ENCODE measurements around the gene TPD52L1.

The TPD52L1 gene

GRCh38 chr6:125262016-125263013 lies 108.7 kb downstream of the TPD52L1 start:
- no peak overlapping the region for H3K27ac ChIP-seq (ENCODE audit: low read depth, low read length)
- no peaks in the 10 kb centered on the region for H3K27me3 ChIP-seq (ENCODE audit: control insufficient read depth in 1 of 2, insufficient read depth in 2 of 2, low read length in 2 of 2)
- no peaks in the 10 kb centered on the region for H3K9me3 ChIP-seq (ENCODE audit: control insufficient read depth in 1 of 2, low read length in 2 of 2)
- no peak overlapping the region for H3K4me3 ChIP-seq (ENCODE audit: low read depth in 1 of 2, low read length in 2 of 2)
- H3K36me3 ChIP-seq (ENCODE audit: control insufficient read depth in 1 of 2, insufficient read depth in 2 of 2, low read length in 2 of 2), result no peaks in the 10 kb centered on the region
- no peaks in the 10 kb centered on the region for H3K4me1 ChIP-seq (ENCODE audit: control insufficient read depth in 1 of 2, insufficient read depth in 2 of 2, low read length in 2 of 2)
- H3K9ac ChIP-seq (ENCODE audit: low read depth in 1 of 2, low read length in 2 of 2), result no peak overlapping the region

- Histone ChIP-seq H3K27ac (ENCODE audit: low read depth, low read length) (no peak overlapping the region), H3K9ac (ENCODE audit: low read depth in 1 of 2, low read length in 2 of 2) (no peak overlapping the region), H3K27me3 (ENCODE audit: control insufficient read depth in 1 of 2, insufficient read depth in 2 of 2, low read length in 2 of 2) (no peaks in the 10 kb centered on the region), H3K9me3 (ENCODE audit: control insufficient read depth in 1 of 2, low read length in 2 of 2) (no peaks in the 10 kb centered on the region), H3K36me3 (ENCODE audit: control insufficient read depth in 1 of 2, insufficient read depth in 2 of 2, low read length in 2 of 2) (no peaks in the 10 kb centered on the region), H3K4me1 (ENCODE audit: control insufficient read depth in 1 of 2, insufficient read depth in 2 of 2, low read length in 2 of 2) (peaks cover 0 to 4% of the 10 kb centered on the region in 2 donors), H3K4me3 (ENCODE audit: low read depth in 1 of 2, low read length in 2 of 2) (no peak overlapping the region)
These were observed 110.9 kb downstream of the TPD52L1 start for GRCh38 chr6:125264476-125264875.

GRCh38 chr6:125267806-125268523 lies 114.4 kb downstream of the TPD52L1 start:
- H3K27ac ChIP-seq (ENCODE audit: low read depth, low read length), result no peak overlapping the region
- H3K4me3 ChIP-seq (ENCODE audit: low read depth in 1 of 2, low read length in 2 of 2), result no peak overlapping the region
- no peaks in the 10 kb centered on the region for H3K9me3 ChIP-seq (ENCODE audit: control insufficient read depth in 1 of 2, low read length in 2 of 2)
- H3K36me3 ChIP-seq (ENCODE audit: control insufficient read depth in 1 of 2, insufficient read depth in 2 of 2, low read length in 2 of 2), result peaks cover 3 to 20% of the 10 kb centered on the region in 2 donors
- no peaks in the 10 kb centered on the region for H3K27me3 ChIP-seq (ENCODE audit: control insufficient read depth in 1 of 2, insufficient read depth in 2 of 2, low read length in 2 of 2)
- H3K9ac ChIP-seq (ENCODE audit: low read depth in 1 of 2, low read length in 2 of 2), result no peak overlapping the region
- H3K4me1 ChIP-seq (ENCODE audit: control insufficient read depth in 1 of 2, insufficient read depth in 2 of 2, low read length in 2 of 2), result peaks cover 4 to 5% of the 10 kb centered on the region in 2 donors

GRCh38 chr6:125268765-125269164 lies 115.2 kb downstream of the TPD52L1 start:
- no peaks in the 10 kb centered on the region for H3K27me3 ChIP-seq (ENCODE audit: control insufficient read depth in 1 of 2, insufficient read depth in 2 of 2, low read length in 2 of 2)
- H3K27ac ChIP-seq (ENCODE audit: low read depth, low read length), result no peak overlapping the region
- no peaks in the 10 kb centered on the region for H3K9me3 ChIP-seq (ENCODE audit: control insufficient read depth in 1 of 2, low read length in 2 of 2)
- no peak overlapping the region for H3K4me3 ChIP-seq (ENCODE audit: low read depth in 1 of 2, low read length in 2 of 2)
- no peak overlapping the region for H3K9ac ChIP-seq (ENCODE audit: low read depth in 1 of 2, low read length in 2 of 2)
- peaks cover 5% of the 10 kb centered on the region in 2 donors for H3K4me1 ChIP-seq (ENCODE audit: control insufficient read depth in 1 of 2, insufficient read depth in 2 of 2, low read length in 2 of 2)
- peaks cover 3 to 25% of the 10 kb centered on the region in 2 donors for H3K36me3 ChIP-seq (ENCODE audit: control insufficient read depth in 1 of 2, insufficient read depth in 2 of 2, low read length in 2 of 2)

- H3K27ac ChIP-seq (ENCODE audit: low read depth, low read length), result no peak overlapping the region
- H3K9ac ChIP-seq (ENCODE audit: low read depth in 1 of 2, low read length in 2 of 2), result no peak overlapping the region
- H3K9me3 ChIP-seq (ENCODE audit: control insufficient read depth in 1 of 2, low read length in 2 of 2), result no peaks in the 10 kb centered on the region
- peak overlapping the region in 1 of 2 donors; percentile 43 for H3K4me3 ChIP-seq (ENCODE audit: low read depth in 1 of 2, low read length in 2 of 2)
- H3K36me3 ChIP-seq (ENCODE audit: control insufficient read depth in 1 of 2, insufficient read depth in 2 of 2, low read length in 2 of 2), result peaks cover 3 to 25% of the 10 kb centered on the region in 2 donors
- peaks cover 5 to 11% of the 10 kb centered on the region in 2 donors for H3K4me1 ChIP-seq (ENCODE audit: control insufficient read depth in 1 of 2, insufficient read depth in 2 of 2, low read length in 2 of 2)
- no peaks in the 10 kb centered on the region for H3K27me3 ChIP-seq (ENCODE audit: control insufficient read depth in 1 of 2, insufficient read depth in 2 of 2, low read length in 2 of 2)
These were observed 115.9 kb downstream of the TPD52L1 start for GRCh38 chr6:125269328-125269985.

- peaks cover 3 to 25% of the 10 kb centered on the region in 2 donors for H3K36me3 ChIP-seq (ENCODE audit: control insufficient read depth in 1 of 2, insufficient read depth in 2 of 2, low read length in 2 of 2)
- no peaks in the 10 kb centered on the region for H3K9me3 ChIP-seq (ENCODE audit: control insufficient read depth in 1 of 2, low read length in 2 of 2)
- H3K9ac ChIP-seq (ENCODE audit: low read depth in 1 of 2, low read length in 2 of 2), result no peak overlapping the region
- no peak overlapping the region for H3K4me3 ChIP-seq (ENCODE audit: low read depth in 1 of 2, low read length in 2 of 2)
- no peak overlapping the region for H3K27ac ChIP-seq (ENCODE audit: low read depth, low read length)
- no peaks in the 10 kb centered on the region for H3K27me3 ChIP-seq (ENCODE audit: control insufficient read depth in 1 of 2, insufficient read depth in 2 of 2, low read length in 2 of 2)
- peaks cover 11 to 14% of the 10 kb centered on the region in 2 donors for H3K4me1 ChIP-seq (ENCODE audit: control insufficient read depth in 1 of 2, insufficient read depth in 2 of 2, low read length in 2 of 2)
These were observed 116.8 kb downstream of the TPD52L1 start for GRCh38 chr6:125270380-125270779.

GRCh38 chr6:125271486-125272159 lies 118.0 kb downstream of the TPD52L1 start:
- Histone ChIP-seq H3K27me3 (ENCODE audit: control insufficient read depth in 1 of 2, insufficient read depth in 2 of 2, low read length in 2 of 2) (no peaks in the 10 kb centered on the region), H3K36me3 (ENCODE audit: control insufficient read depth in 1 of 2, insufficient read depth in 2 of 2, low read length in 2 of 2) (peaks cover 3 to 33% of the 10 kb centered on the region in 2 donors), H3K27ac (ENCODE audit: low read depth, low read length) (no peak overlapping the region), H3K9me3 (ENCODE audit: control insufficient read depth in 1 of 2, low read length in 2 of 2) (no peaks in the 10 kb centered on the region), H3K4me3 (ENCODE audit: low read depth in 1 of 2, low read length in 2 of 2) (no peak overlapping the region), H3K4me1 (ENCODE audit: control insufficient read depth in 1 of 2, insufficient read depth in 2 of 2, low read length in 2 of 2) (peaks cover 11 to 14% of the 10 kb centered on the region in 2 donors), H3K9ac (ENCODE audit: low read depth in 1 of 2, low read length in 2 of 2) (no peak overlapping the region)

- Histone ChIP-seq H3K9ac (ENCODE audit: low read depth in 1 of 2, low read length in 2 of 2) (no peak overlapping the region), H3K36me3 (ENCODE audit: control insufficient read depth in 1 of 2, insufficient read depth in 2 of 2, low read length in 2 of 2) (peaks cover 3 to 43% of the 10 kb centered on the region in 2 donors), H3K27ac (ENCODE audit: low read depth, low read length) (no peak overlapping the region), H3K27me3 (ENCODE audit: control insufficient read depth in 1 of 2, insufficient read depth in 2 of 2, low read length in 2 of 2) (no peaks in the 10 kb centered on the region), H3K9me3 (ENCODE audit: control insufficient read depth in 1 of 2, low read length in 2 of 2) (no peaks in the 10 kb centered on the region), H3K4me1 (ENCODE audit: control insufficient read depth in 1 of 2, insufficient read depth in 2 of 2, low read length in 2 of 2) (peaks cover 11 to 14% of the 10 kb centered on the region in 2 donors), H3K4me3 (ENCODE audit: low read depth in 1 of 2, low read length in 2 of 2) (no peak overlapping the region)
These were observed 119.7 kb downstream of the TPD52L1 start for GRCh38 chr6:125273251-125273650.

GRCh38 chr6:125273965-125274364 lies 120.4 kb downstream of the TPD52L1 start:
- no peak overlapping the region for H3K9ac ChIP-seq (ENCODE audit: low read depth in 1 of 2, low read length in 2 of 2)
- no peaks in the 10 kb centered on the region for H3K27me3 ChIP-seq (ENCODE audit: control insufficient read depth in 1 of 2, insufficient read depth in 2 of 2, low read length in 2 of 2)
- H3K4me3 ChIP-seq (ENCODE audit: low read depth in 1 of 2, low read length in 2 of 2), result no peak overlapping the region
- no peaks in the 10 kb centered on the region for H3K9me3 ChIP-seq (ENCODE audit: control insufficient read depth in 1 of 2, low read length in 2 of 2)
- peaks cover 11 to 14% of the 10 kb centered on the region in 2 donors for H3K4me1 ChIP-seq (ENCODE audit: control insufficient read depth in 1 of 2, insufficient read depth in 2 of 2, low read length in 2 of 2)
- H3K36me3 ChIP-seq (ENCODE audit: control insufficient read depth in 1 of 2, insufficient read depth in 2 of 2, low read length in 2 of 2), result peaks cover 3 to 43% of the 10 kb centered on the region in 2 donors
- no peak overlapping the region for H3K27ac ChIP-seq (ENCODE audit: low read depth, low read length)

All from duodenal mucosa (tissue), 2 donors.